Fibroblast of peridontal ligament (primary cell): ENCODE data around the gene NCKAP5.
"Not testable (repeated sequence)": the region's sequence is repeated elsewhere in the genome, so short reads cannot be mapped to it uniquely, and the experiment has no call there.

Experiments
- DNase-seq: peaks from one replicate; pipeline ENCODE4 v3.0.0-alpha.2; 2010; ENCODE audit errors: extremely low read depth

The NCKAP5 gene

DNA sequence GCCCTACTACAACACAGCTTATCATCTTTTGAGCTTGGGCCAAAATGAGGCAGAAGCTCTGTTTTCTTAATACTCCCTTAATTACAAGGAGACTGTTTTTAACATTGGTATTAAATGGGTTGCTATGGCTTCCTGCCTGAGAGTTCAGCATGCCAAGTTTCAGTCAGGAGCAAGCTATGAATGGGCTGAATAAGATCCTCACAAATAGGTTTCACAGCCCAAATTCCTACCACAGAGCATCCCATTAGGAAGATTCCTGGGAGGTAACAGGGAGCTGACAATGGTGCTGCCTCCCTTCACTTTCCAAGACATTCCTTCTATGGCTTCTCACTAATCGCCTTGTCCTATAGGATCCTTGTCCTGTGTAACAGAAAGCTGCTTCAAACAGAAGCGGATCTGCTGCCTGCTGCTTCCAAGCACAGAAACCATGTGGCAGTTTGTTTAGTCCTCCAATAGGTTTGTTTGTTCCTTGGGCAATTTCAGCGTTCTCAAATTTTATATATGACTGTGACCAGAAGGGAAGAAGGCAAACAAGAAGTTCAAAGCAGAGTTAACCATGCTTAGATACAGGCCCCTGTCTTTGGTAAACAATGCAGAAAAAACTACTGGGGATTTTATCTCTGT, 70.9 kb downstream of the NCKAP5 start:
- peak; percentile 29 for DNase-seq

DNA sequence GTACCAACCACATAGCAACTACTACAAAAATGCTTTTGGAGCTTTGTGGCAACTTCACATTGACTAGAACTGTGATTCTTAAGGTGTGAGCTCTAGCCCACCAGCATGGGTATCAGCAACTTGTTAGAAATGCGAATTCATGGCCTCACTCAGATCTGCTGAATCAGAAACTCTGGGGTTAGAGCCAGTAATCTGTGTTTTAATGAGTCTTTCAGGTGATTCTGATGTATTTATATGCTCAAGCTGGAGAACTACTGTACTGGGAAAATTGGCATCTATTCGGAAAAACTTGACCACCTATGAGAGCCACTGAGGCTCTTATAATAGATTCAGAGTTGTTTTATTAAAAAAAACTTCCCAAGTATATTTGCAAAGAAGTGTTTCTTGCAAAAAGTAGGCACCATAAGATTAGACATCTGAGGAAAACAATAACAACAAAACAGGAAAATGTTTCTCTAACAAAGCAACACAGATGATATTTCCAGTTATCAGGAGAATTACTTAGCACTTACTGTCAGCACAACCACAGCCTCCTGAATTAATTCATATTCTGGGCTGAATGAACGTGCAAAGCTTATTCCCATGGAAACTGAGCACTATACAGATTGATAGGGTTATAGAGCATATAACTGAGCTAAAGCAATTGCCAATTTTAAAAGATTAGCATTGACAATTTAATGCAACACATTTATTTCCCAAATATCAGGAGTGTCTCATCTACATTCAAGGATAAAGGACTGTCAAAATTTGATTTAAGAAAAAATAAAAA, 71.6 kb downstream of the NCKAP5 start:
- DNase-seq, result no peak

DNA sequence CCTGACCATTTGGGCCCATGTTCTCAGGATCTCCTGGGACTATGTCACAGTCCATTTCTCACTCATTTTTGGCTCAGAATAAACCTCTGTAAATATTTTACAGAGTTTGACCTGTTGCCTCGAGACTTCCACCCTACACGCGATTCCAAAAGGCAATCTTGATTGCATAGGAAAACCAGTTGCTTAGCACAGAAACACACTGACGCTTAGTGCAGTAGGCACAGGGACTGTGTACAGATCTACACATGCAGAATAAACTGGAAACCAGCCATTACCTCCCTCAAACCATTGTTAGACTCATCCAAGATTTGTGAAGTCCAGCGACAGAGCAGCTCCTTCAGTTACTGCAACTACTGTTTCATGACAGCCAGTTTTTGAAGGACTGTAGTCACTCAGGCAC, 73.0 kb downstream of the NCKAP5 start:
- no peak for DNase-seq

DNA sequence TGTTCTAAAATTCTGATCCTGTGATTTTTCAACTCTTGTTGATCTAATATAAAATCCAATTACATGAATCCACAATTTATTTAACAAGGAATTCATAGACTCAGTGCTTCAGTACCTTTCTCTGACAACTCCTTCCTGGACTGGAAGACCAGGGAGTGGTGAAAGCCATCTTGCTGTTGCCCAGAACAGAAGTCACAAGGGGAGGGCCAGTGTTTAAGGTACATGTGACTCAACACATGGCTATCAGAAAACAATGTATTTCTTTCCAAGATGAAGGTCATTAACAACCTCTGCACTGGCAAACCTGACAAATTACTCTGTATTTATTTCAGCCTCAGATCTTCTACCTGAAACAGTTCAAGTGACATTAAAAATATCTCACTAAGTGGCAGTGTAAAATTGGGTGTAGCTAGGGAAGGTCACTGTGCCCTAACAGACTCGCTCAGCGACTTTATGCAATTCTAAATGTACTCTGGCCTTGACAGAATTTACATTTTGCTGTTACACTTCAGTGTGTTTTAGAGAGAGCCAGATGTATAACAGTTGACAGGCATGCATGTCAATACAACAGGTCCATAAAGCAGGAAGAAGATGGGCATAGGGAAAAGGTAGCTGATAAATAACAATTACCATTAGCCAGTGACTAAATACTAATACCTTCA, 75.4 kb downstream of the NCKAP5 start:
- DNase-seq, result no peak

DNA sequence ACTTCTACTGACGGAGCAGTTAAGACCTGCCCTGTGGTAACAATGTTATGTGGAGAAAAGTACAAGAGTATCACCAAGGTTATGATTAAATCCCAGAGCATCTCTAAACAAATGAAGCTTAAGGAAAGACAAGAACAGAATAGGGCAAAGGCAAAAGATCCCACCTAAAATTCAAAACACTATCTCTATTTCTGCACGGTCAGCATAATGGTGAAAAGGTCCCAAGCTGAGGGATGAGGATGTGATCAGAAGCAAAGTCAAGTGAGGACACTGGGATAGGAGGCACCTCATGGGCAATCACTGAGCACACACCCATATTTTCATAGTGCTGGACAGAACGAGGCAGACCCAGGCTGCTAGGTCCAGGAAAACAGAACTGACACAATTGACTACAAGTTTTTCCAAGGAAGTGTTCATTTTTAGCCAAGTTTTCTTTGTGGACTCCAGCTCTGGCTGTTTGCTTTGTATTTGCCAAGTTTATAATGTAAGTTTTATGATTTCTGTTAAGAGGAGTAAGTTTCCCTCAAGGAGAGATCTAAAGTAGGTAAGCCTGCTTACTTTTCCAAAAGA, 77.8 kb downstream of the NCKAP5 start:
- DNase-seq, result no peak

DNA sequence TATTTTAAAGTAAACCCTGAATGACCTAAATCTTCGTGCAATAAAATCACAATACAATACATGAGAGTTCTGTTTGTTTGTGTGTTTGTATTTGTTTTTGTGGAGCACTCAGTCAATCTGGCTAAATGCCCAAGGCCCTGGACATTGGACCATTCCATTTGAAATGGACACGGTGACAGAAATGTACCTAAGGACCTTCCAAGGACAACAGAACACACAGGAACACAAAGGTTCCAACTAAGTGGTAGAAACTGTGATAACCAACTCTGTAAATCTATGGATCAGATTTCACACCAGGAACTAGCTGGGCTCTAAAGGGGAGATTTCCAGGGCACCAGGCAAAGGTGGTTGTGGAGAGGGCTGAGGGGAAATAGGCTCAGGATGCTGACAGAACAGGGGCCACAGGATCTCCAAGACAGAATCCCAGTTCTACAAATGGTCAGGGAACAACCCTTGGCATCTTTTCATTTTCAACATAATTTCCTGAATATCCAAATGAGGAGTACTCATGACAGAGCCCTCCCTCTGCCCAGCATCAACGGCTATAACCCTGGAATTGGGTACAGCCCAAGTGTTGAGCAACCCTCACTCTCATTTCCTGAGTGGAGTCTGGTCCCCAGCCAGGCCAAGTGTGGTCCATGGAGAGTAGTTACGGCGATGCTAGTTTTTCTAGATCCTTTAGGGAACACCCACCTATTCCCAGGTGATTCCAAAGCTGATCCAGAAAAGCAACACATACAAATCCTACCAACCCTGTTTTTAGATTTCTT, 78.4 kb downstream of the NCKAP5 start:
- peak; percentile 67 for DNase-seq

DNA sequence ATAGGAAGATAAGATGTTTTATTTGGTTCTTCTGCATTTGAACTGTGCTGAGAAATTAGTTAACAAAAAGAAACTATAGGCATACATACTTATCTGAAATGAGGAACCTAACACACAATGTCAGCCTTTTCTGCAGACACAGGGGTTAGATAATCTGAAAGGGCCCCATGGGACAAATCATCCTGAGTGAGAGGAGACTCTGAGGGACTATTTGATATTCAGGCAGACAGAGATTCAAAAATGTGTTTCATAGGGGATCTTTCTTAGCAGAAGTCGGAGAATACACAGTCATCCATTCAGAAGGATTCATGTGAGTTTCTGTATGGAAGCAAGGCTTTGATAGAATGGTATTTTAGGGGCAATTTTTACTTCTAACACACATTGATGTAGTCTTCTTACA, 79.1 kb downstream of the NCKAP5 start:
- DNase-seq, result no peak

DNA sequence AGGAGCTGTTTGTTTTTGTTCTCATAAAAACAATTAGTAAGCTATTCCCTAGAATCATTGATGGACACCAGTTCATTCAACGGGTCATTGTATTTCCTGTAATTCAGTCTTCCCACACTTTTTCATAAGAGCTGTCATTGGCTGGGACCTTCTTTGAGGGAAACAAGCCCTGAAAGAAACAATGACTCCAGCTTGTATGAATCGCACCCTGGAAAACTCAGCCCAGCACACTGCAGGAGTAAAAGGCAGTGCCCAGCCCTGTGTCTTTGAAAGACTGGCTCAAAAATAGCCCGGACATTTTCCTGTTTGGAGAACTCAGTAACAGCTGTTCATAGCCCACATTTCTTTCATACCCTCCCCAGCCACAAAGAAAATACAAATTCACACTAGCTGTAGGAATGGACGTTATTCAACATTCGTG, 81.5 kb downstream of the NCKAP5 start:
- DNase-seq, result peak; percentile 33

DNA sequence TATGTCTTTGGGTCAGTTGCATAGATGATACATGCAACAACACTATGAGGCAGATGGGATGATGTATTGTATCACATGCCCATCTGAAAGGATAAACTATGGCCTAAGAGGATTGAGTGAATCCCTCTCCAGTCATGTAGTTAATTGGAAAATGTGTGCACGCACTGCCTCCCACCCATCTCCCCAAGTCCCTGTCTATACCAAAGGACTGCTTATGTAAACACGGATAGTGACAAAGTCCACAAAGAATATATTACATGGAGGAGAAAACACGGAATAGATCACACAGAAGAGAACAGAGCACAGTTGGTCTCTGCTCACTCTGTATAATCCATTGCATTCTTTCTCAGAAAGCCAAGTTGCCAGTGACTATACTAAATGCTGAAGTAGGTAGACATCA, 82.4 kb downstream of the NCKAP5 start:
- no peak for DNase-seq

DNA sequence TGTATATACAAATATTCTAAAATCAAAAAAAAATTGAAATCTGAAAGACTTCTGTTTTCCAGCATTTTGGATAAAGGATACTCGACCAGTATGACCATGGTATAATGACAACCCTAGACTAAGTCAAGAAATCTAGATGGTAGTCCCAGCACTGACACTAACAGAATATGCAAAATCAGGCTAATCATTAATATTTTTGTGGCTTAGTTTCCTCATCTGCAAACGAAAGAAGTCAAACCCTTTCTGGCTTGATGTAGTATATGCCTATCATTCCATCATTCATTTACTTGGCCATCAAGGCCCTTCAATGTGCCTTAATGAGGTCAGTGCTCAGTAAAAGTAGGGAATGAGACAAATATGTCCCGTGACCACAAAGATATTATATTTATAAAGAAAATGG, 83.5 kb downstream of the NCKAP5 start:
- DNase-seq, result no peak

DNA sequence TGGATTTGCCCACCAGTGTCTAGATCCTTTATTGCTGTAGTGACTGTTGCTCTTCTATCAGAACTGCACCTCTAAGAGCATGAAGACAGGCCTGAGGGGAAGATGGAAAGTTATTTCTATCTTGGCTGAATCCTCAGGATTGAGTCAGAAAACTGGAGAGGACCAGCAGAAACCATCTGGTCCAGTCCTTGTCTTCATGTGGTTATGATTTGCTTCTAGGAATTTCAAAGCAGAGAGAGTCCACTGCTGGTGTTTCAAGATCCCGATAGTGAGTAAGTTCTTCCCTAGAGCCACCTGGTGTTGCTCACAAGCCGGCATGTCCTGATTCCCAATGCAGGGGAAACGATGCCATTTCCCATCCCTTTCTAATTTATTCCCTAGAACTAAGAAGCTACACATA, 84.2 kb downstream of the NCKAP5 start:
- DNase-seq, result peak; percentile 82

DNA sequence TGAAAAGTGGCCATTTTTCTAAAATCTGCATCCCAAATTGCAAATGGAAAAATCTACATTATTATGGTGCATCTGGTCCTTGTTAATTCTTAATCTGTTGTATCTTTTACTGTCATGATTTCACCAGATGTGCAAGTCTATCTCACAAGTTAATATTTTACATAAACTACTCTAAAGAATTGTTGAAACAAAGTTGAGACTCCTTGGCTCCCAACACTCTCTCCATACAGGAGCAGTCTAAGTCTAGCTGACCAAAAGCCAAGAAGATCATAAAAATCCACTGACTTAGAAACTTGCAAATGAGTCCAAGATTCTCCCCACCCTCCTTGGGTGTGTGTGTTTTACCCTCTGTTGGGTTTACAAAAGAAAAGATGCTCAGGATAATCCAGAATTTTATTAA, 85.1 kb downstream of the NCKAP5 start:
- DNase-seq, result no peak

DNA sequence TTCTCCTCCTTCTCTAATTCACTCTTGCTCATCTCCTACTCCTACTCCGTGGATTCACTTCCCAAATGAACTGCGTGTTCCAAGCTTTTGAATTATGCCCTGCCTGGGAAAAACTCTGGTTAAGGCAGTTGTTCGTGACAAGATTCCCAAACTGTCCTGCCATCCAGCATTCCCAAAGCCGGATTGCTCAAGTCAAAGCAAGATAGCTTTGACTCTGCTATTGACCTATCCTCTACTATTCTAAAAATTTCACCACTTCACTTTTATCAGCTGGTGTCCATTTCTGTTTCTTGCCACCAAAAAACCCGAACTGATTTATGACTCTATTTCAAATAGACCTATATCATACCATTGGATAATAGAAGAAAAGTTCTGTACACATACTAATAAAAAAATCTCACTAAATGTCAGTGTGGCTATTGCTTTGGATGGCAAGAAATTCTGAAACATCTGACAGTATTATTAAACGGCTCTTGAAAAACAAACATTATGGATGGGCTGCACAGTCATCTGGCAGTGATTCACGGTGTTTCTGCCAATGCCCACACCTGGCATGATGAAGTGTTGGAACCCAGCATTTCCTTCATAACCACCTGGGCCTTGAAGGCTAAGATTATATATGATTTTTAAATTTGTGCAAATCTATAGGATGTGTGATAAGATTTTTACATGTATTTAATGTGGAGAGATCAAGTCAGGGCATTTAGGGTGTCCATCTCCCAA, 87.4 kb downstream of the NCKAP5 start:
- DNase-seq, result no peak

DNA sequence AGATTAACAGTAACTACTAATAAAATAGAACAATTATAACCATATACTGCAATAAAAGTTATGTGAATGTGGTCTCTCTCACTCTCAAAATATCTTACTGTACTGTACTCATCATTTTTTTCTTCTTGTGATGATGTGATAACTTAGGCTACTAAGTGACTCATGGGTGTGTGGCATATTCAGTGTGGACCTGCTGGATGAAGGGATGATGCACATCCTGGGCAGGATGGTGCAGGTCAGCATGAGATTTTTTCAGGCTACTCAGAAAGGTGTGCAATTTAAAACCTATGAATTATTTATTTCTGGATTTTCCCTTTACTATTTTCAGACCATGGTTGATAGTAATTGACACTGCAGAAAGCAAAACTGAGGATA, 90.7 kb downstream of the NCKAP5 start:
- no peak for DNase-seq

DNA sequence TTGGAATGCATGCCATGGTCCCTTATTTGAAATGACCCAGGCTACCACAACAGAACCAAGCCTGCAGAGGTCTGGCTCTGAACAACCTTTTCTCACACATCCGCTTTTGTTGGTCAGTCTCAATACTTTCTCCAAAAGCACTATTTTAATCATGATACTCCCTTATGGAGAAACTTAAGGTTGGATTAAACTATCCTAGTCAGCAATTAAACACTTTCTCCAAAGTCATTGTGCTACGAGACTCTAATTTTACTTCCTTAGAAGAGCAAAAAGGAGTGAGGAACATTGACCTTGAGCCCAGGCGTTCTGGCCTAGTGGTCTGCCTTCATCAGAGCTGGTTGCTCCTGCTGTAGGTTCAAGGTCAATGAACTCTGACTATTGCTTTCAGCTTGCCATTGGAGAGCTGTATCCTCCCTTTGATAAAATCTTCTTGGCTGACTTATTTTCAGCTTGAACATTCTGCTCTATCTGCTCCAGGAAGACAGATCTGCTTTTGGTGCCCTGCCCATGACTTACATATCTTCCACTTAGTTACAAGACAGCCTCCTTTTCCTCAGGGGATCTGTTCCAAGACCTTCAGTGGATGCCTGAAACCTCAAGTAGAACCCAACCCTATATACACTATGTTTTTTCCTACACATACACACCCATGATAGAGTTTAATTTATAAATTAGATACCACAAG, 91.2 kb downstream of the NCKAP5 start:
- DNase-seq, result no peak

DNA sequence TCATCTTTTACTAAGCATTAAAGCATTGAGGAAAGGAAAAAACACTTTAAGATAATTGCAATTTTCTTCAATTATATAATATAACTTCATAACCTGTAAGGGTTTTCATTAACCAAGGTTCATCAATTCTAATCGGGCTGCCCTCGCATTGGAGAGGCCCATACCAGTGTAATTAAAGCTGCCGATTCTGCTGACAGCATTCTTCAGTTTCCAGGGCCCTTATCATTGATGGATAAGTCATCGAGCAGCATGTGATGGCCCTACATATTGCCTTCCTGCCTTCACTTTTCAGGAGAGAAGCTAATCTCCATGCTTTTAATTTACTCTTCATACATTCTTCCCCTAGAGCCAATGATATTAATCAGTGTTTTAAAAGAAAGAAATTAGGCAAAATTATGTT, 92.0 kb downstream of the NCKAP5 start:
- DNase-seq, result no peak

DNA sequence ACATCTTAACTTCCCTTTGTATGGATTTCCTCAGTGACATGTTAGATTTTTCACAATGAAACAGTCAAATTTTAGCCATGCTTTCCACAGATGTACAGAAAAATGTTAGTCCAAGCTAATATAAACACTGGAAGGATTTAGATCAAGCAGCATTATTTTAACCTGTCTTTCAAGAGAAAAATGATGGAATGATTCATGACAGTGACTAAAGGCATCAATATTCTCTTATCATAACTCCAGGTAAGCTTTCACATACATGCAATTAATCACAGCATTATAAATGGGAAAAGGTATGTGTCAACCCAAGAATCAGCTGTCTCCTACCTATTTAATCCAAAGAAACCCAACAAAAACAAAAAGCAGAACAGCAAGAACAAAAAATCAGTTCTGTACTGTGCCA, 92.7 kb downstream of the NCKAP5 start:
- no peak for DNase-seq

DNA sequence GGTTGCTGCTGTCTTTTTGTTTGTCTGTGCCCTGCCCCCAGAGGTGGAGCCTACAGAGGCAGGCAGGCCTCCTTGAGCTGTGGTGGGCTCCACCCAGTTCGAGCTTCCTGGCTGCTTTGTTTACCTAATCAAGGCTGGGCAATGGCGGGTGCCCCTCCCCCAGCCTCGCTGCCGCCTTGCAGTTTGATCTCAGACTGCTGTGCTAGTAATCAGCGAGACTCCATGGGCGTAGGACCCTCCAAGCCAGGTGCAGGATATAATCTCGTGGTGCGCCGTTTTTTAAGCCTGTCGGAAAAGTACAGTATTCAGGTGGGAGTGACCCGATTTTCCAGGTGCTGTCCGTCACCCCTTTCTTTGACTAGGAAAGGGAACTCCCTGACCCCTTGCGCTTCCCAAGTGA, 97.8 kb downstream of the NCKAP5 start:
- DNase-seq, result not testable (repeated sequence)

DNA sequence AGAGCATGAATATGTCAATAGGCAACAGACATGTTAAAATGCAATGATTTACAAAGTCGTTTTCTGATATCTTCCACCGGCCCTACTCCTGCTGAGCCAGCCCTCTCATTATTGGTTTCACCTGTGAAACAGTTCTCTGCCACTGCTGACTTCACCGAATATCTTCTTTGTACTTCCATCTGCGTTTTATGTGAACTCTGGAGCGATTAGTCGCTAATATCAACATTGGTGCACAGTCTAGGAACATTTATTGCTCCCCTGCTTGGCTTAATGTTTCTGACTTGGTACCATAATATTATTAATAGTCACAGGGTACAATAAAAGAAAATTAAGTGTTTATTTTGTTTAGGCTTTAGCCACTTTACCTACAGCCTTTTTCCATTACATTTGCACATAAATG, 105.5 kb downstream of the NCKAP5 start:
- no peak for DNase-seq

DNA sequence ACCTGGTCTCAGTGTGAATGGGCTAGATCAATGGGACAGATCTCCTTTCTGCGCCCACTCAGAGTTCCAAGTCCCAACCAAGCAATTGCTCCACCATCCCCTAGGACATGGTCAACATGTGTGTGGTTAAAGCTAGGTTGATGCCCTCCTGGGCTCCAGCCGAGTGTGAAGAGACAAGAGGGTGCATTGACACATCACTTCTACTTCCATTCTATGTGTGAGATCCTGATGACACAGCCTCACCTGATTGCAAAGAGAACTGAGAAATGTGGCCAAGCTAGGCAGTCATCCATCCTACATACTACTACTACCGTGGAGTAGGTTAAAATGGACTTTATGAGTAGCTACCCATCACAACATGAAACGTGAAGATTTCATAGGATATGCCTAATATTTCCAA, 106.8 kb downstream of the NCKAP5 start:
- no peak for DNase-seq

DNA sequence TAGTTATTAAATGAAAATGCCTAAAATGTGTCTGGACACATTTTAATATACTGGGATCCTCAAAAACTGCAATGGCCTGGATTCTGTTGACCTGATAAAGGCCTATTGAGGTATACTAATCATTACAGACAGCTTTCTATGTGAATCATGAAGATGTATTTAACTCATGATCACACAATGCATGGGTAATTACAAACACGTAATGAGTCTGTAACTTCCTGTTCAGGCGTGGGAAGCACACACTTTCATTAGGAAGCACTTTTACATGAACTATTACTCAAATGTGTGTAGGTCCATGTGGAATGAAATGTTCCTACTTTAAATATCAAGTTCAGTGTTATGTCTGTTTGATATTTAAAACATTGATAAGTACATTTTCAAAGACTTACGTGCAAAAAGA, 108.7 kb downstream of the NCKAP5 start:
- no peak for DNase-seq
